H1 (cell line): Measurements from ENCODE around the gene UBQLN4. TPM values are rescaled to one million over a fixed set of nuclear protein-coding genes. Genes with fewer than 3 reads are reported as not detected.

Source experiments
- CTCF ChIA-PET: fragments of 300-600 bp; sonication (Branson Sonifier 250); formaldehyde crosslinking; loops from one replicate; lab custom pipeline; 2021; ENCODE audit not compliant: partially characterized antibody; lab: Charles Lee
- POLR2A ChIA-PET: fragments of 300-600 bp; sonication (Branson Sonifier 250); formaldehyde crosslinking; loops from one replicate; lab custom pipeline; 2021; ENCODE audit warnings: inconsistent platforms; ENCODE audit not compliant: partially characterized antibody; lab: Charles Lee
- DNase-seq, 2 experiments: peaks; one replicate each; pipeline versions ENCODE4 v3.0.0 to v3.0.0-alpha.2; 2010 to 2022; ENCODE audit warnings: low spot score in 2 of 2, low read depth in 1 of 2, mixed read lengths in 1 of 2
- FAIRE-seq: peaks from 2 replicates; lab custom pipeline; 2011; peaks lifted over from hg19 to GRCh38; lab: Jason Lieb, UNC
- H2AFZ ChIP-seq: 2 replicates; pipeline ENCODE4 v1.8.1; 2012; ENCODE audit warnings: low read length, inconsistent platforms
- H2AK5ac ChIP-seq: 2 replicates; pipeline ENCODE4 v1.6.1; 2013; ENCODE audit warnings: low read depth, low read length
- H2BK120ac ChIP-seq: replicated peaks from 2 replicates; pipeline ENCODE3; 2013; ENCODE audit warnings: low read depth, low read length, inconsistent platforms
- H2BK12ac ChIP-seq: 2 replicates; pipeline ENCODE4 v1.6.1; 2013; ENCODE audit warnings: low read depth, low read length
- H2BK15ac ChIP-seq: 2 replicates; pipeline ENCODE4 v1.6.1; 2013; ENCODE audit warnings: low read length
- H2BK20ac ChIP-seq: 2 replicates; pipeline ENCODE4 v1.6.1; 2013; ENCODE audit warnings: low read length
- H2BK5ac ChIP-seq: 2 replicates; pipeline ENCODE4 v1.6.1; 2013; ENCODE audit warnings: low read depth, low read length
- H3K14ac ChIP-seq: 2 replicates; pipeline ENCODE4 v1.6.1; 2013; ENCODE audit warnings: inconsistent platforms; ENCODE audit not compliant: insufficient read length
- H3K18ac ChIP-seq: 2 replicates; pipeline ENCODE4 v1.6.1; 2013; ENCODE audit warnings: low read length; ENCODE audit errors: extremely low read depth
- H3K23ac ChIP-seq: 2 replicates; pipeline ENCODE4 v1.6.1; 2013; ENCODE audit warnings: inconsistent platforms; ENCODE audit not compliant: insufficient read length
- H3K23me2 ChIP-seq: 2 replicates; pipeline ENCODE4 v1.6.1; 2013; ENCODE audit warnings: low read depth, low read length
- H3K27ac ChIP-seq: 2 replicates; pipeline ENCODE4 v1.6.1; 2011; ENCODE audit warnings: low read depth, low read length, inconsistent platforms
- H3K27me3 ChIP-seq, 4 experiments: replicated peaks in 1 of 4; 1 replicate in 1 of 4; 2 replicates in 3 of 4; pipeline versions ENCODE4 v1.6.1 to v1.8.1; 2011 to 2013; ENCODE audit warnings: low read length in 3 of 4, mild to moderate bottlenecking in 3 of 4, inconsistent platforms in 2 of 4, mixed read lengths in 2 of 4, moderate library complexity in 1 of 4; ENCODE audit not compliant: control insufficient read depth in 3 of 4, insufficient read depth in 3 of 4; ENCODE audit errors: extremely low read depth in 1 of 4
- H3K36me3 ChIP-seq, 4 experiments: 2 replicates each; pipeline versions ENCODE4 v1.6.1 to v1.8.1; 2011 to 2013; ENCODE audit warnings: mild to moderate bottlenecking in 4 of 4, low read length in 3 of 4, moderate library complexity in 2 of 4, control low read depth in 1 of 4, inconsistent platforms in 1 of 4; ENCODE audit not compliant: insufficient read depth in 4 of 4, control insufficient read depth in 2 of 4
- H3K4ac ChIP-seq: replicated peaks from 2 replicates; pipeline ENCODE3; 2013; ENCODE audit warnings: low read length, low read depth, mixed read lengths, inconsistent platforms; ENCODE audit not compliant: insufficient read length
- H3K4me1 ChIP-seq, 4 experiments: replicated peaks in 1 of 4; 1 replicate in 1 of 4; 2 replicates in 3 of 4; pipeline versions ENCODE4 v1.6.1 to v1.8.1; 2011 to 2013; ENCODE audit warnings: low read length in 3 of 4, inconsistent platforms in 2 of 4, mixed read lengths in 1 of 4; ENCODE audit not compliant: insufficient read depth in 4 of 4, control insufficient read depth in 3 of 4
- H3K4me2 ChIP-seq, 2 experiments: 2 replicates each; pipeline versions ENCODE4 v1.6.1 to v1.8.1; 2011 to 2013; ENCODE audit warnings: low read depth in 2 of 2, low read length in 2 of 2, control low read depth in 1 of 2, inconsistent platforms in 1 of 2, mild to moderate bottlenecking in 1 of 2; ENCODE audit not compliant: insufficient read depth in 1 of 2
- H3K4me3 ChIP-seq, 4 experiments: fragments of 200-600, 300-600 bp in 1 of 4; sonication (generic), shearing (Covaris generic), sonication (Bioruptor Twin) in 1 of 4; 2 replicates each; pipeline versions ENCODE4 v1.5.1 to v1.8.1; 2011 to 2016; ENCODE audit warnings: low read length in 4 of 4, low read depth in 3 of 4, control low read depth in 2 of 4, inconsistent platforms in 2 of 4, mild to moderate bottlenecking in 2 of 4, mixed read lengths in 1 of 4, moderate library complexity in 1 of 4; ENCODE audit not compliant: insufficient read depth in 2 of 4; ENCODE audit errors: extremely low read depth in 1 of 4
- H3K56ac ChIP-seq: replicated peaks from 2 replicates; pipeline ENCODE3; 2013; ENCODE audit warnings: low read depth, mild to moderate bottlenecking, mixed read lengths, low read length, inconsistent platforms; ENCODE audit not compliant: insufficient read length
- H3K79me1 ChIP-seq: 2 replicates; pipeline ENCODE4 v1.6.1; 2013; ENCODE audit warnings: low read depth, low read length, control low read depth
- H3K79me2 ChIP-seq, 2 experiments: 2 replicates each; pipeline versions ENCODE4 v1.6.1 to v1.8.1; 2012 to 2013; ENCODE audit warnings: low read length in 2 of 2, mild to moderate bottlenecking in 2 of 2, inconsistent platforms in 1 of 2; ENCODE audit not compliant: insufficient read depth in 2 of 2, control insufficient read depth in 1 of 2
- H3K9ac ChIP-seq, 4 experiments: replicated peaks in 1 of 4; 1 replicate in 1 of 4; 2 replicates in 3 of 4; pipeline versions ENCODE4 v1.6.1 to v1.8.1; 2011 to 2013; ENCODE audit warnings: low read depth in 3 of 4, low read length in 3 of 4, control low read depth in 2 of 4, mild to moderate bottlenecking in 2 of 4, moderate library complexity in 2 of 4, inconsistent platforms in 1 of 4; ENCODE audit errors: extremely low read depth in 1 of 4
- H3K9me3 ChIP-seq, 2 experiments: 2 replicates each; pipeline versions ENCODE4 v1.6.1 to v1.8.1; 2012 to 2013; ENCODE audit warnings: mild to moderate bottlenecking in 2 of 2, moderate library complexity in 2 of 2, control low read depth in 1 of 2, inconsistent platforms in 1 of 2, low read depth in 1 of 2, low read length in 1 of 2, mixed read lengths in 1 of 2; ENCODE audit not compliant: insufficient read depth in 2 of 2
- H4K20me1 ChIP-seq, 2 experiments: replicated peaks in 1 of 2; 2 replicates each; pipeline versions ENCODE3 to v1.8.1; 2011 to 2013; ENCODE audit warnings: inconsistent platforms in 2 of 2, low read length in 2 of 2, mild to moderate bottlenecking in 1 of 2; ENCODE audit not compliant: insufficient read depth in 2 of 2, control insufficient read depth in 1 of 2
- H4K5ac ChIP-seq: 2 replicates; pipeline ENCODE4 v1.6.1; 2013; ENCODE audit warnings: low read length, low read depth, mixed read lengths, inconsistent platforms; ENCODE audit not compliant: insufficient read length
- H4K8ac ChIP-seq: 2 replicates; pipeline ENCODE4 v1.8.0; 2013; ENCODE audit warnings: mild to moderate bottlenecking, moderate library complexity, low read length, inconsistent platforms; ENCODE audit not compliant: insufficient read depth; ENCODE audit errors: extremely low read depth
- H4K91ac ChIP-seq: replicated peaks from 2 replicates; pipeline ENCODE3; 2013; ENCODE audit warnings: low read length, mixed read lengths, inconsistent platforms; ENCODE audit not compliant: insufficient read length
- EP300 ChIP-seq, 2 experiments: IDR thresholded peaks; 1 replicate in 1 of 2; 2 replicates in 1 of 2; pipeline ENCODE4 v1.6.1; 2011 to 2012; ENCODE audit warnings: low read depth in 2 of 2, low read length in 2 of 2, mild to moderate bottlenecking in 2 of 2, borderline replicate concordance in 1 of 2, inconsistent platforms in 1 of 2, moderate library complexity in 1 of 2
- NRF1 ChIP-seq: IDR thresholded peaks from 2 replicates; pipeline ENCODE4 v1.6.1; 2011; ENCODE audit warnings: mild to moderate bottlenecking, low read depth, low read length, improper control_type of control experiment
- RXRA ChIP-seq: IDR thresholded peaks from 2 replicates; pipeline ENCODE4 v1.6.1; 2011; ENCODE audit warnings: low read depth, mild to moderate bottlenecking, low read length, moderate library complexity; ENCODE audit not compliant: insufficient read depth
- SAP30 ChIP-seq: fragments of 300-600 bp; sonication (generic); IDR thresholded peaks from 2 replicates; pipeline ENCODE4 v1.7.1; 2012; ENCODE audit warnings: low read length, moderate library complexity, mild to moderate bottlenecking, inconsistent platforms; ENCODE audit not compliant: insufficient read depth, insufficient replicate concordance
- SRF ChIP-seq: IDR thresholded peaks from 2 replicates; pipeline ENCODE4 v1.6.1; 2011; ENCODE audit warnings: mild to moderate bottlenecking, low read depth, low read length, moderate library complexity
- WGBS, 2 experiments: shearing (Covaris generic) in 1 of 2; methylation state at CpG; one replicate each; pipeline versions ENCODE4 v1.1.6 to v1.1.7; 2013 to 2015; ENCODE audit warnings: low lambda C conversion rate in 2 of 2, mixed read lengths in 2 of 2, inconsistent platforms in 1 of 2, low coverage in 1 of 2, missing lambda C conversion rate in 1 of 2; ENCODE audit not compliant: insufficient replicate concordance in 2 of 2, insufficient coverage in 1 of 2, insufficient read length in 1 of 2; ENCODE audit errors: extremely low coverage in 1 of 2, missing lambda C conversion rate in 1 of 2; 5-methylcytosine and 5-hydroxymethylcytosine counted together
- polyA plus RNA-seq, 7 experiments: library from polyadenylated mRNA; depleted of rRNA in 3 of 7; stranded (reverse) in 5 of 7; unstranded in 2 of 7; fragments of >200 nt in 5 of 7; fragments of 200-250 nt in 2 of 7; gene quantifications; 1 replicate in 5 of 7; 2 replicates in 1 of 7; 4 replicates in 1 of 7; pipeline versions ENCODE4 v1.2.1 to v1.2.3, GENCODE V29; 2011 to 2013; ENCODE audit warnings: missing spikeins in 2 of 7, mixed read lengths in 2 of 7
- total RNA-seq: library from RNA; stranded (reverse); fragmentation: NEBNext Ultra II Directional; extraction: Animal tissue kit (Norgen Biotek cat#: 25700); gene quantifications from 2 replicates; pipeline ENCODE4 v1.2.1, GENCODE V29; 2021

The UBQLN4 gene
- total and polyA plus RNA-seq, 2 of the 8 experiments (the other 6 are each of a cell fraction or from before 2014, with no cell fraction given): 37.7 to 52.0 TPM

DNA sequence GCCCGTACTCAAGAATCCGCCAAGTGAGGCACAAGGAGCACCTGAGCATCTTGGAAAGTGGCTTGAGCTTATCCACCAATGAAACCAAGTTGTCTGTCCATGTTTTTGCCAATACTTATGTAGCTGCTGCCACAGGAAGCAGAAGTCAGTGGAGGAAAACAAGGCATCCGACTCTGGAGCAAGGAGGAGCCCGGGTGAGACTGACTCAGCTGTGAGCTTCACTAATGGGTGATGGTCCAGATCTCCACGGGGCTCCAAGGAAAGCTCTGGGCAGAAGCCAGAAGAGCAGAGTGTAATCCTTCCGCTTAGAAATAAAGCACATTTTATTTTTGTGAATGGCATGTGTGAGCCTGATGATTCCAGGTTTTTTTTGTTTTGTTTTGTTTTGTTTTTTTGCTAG lies 20.6 kb downstream of the UBQLN4 start:
- 92% methylated on average over 6 of the region's 6 CpGs; no CpG with 5 or more reads in 1 of the 2 experiments for WGBS, 2 experiments
- no peak overlapping the region for H3K56ac ChIP-seq
- peaks cover 0 to 2% of the 10 kb centered on the region in 2 experiments for H4K20me1 ChIP-seq
- DNase-seq: no peak
- H3K79me1 ChIP-seq: no peaks in the 10 kb centered on the region
- no peak overlapping the region for H3K23ac ChIP-seq
- H3K27ac ChIP-seq: no peak overlapping the region
- peaks cover 0 to 6% (median 0%) of the 10 kb centered on the region in 4 experiments; a peak in 5 of 8 replicates for H3K36me3 ChIP-seq
- no peaks in the 10 kb centered on the region for H3K9me3 ChIP-seq
- FAIRE-seq: no peak
- H2AK5ac ChIP-seq: no peak overlapping the region
- no peaks in the 10 kb centered on the region for H3K23me2 ChIP-seq
- H3K4me1 ChIP-seq: no peaks in the 10 kb centered on the region; a peak in 3 of 7 replicates
- H4K5ac ChIP-seq: no peak overlapping the region
- no peak overlapping the region for H3K14ac ChIP-seq
- H3K27me3 ChIP-seq: no peaks in the 10 kb centered on the region
- no peak overlapping the region for H3K4me2 ChIP-seq
- H2BK5ac ChIP-seq: no peak overlapping the region
- H3K9ac ChIP-seq: no peak overlapping the region
- no peak overlapping the region for H4K91ac ChIP-seq
- H3K4me3 ChIP-seq: no peak overlapping the region
- no peak overlapping the region for H2BK20ac ChIP-seq
- H2BK15ac ChIP-seq: 0 out of 2 replicates have a peak overlapping the region, but pooled peaks have one; percentile 29
- H3K79me2 ChIP-seq: no peaks in the 10 kb centered on the region
- H3K18ac ChIP-seq: no peak overlapping the region
- ChIA-PET CTCF (interaction anchor here (1.0 to 6.2 kb wide), 5 partner anchors 8 to 226 kb away, joined by 3 to 30 read pairs (median 4); no protein-coding TSS in a partner anchor), POLR2A (interaction anchor here (0.7 to 2.5 kb wide), 7 partner anchors 8 to 249 kb away, joined by 3 to 11 read pairs (median 4); partner anchors contain the start of genes RAB25 and SMG5)
- H2BK120ac ChIP-seq: no peak overlapping the region
- no peak overlapping the region for H3K4ac ChIP-seq
- no peak overlapping the region for H2AFZ ChIP-seq
- TF ChIP-seq RXRA: no peak
- no peak for TF ChIP-seq SRF
- no peak for TF ChIP-seq NRF1
- no peak for TF ChIP-seq SAP30
- TF ChIP-seq EP300 (IDR thresholded peaks at IDR 0.05; ENCODE audit: borderline replicate concordance in 1 of 2, low read depth in 2 of 2, low read length in 2 of 2): no peak
- H4K8ac ChIP-seq: no peak overlapping the region
- H2BK12ac ChIP-seq: no peak overlapping the region
